PC-3 (cell line): ENCODE results near the gene RNASEL. TPM values are rescaled to one million over a fixed set of nuclear protein-coding genes. Genes with fewer than 3 reads are reported as not detected.
"Not testable (repeated sequence)": the region's sequence is repeated elsewhere in the genome, so short reads cannot be mapped to it uniquely, and the experiment has no call there.

Experiments used
- ATAC-seq: fragments of 200-7000 bp; cut with Tn5 transposase; 2 replicates; pipeline ENCODE4 v1.9.1; 2020; ENCODE audit warnings: mild to moderate bottlenecking, moderate library complexity
- BruUV-seq: library from RNA; stranded (reverse); fragments of 400-500 nt; replicated peaks from 2 replicates; lab custom pipeline; 2021; lab: Mats Ljungman, UMichigan
- CTCF ChIA-PET: fragments of 300-600 bp; sonication (Branson Sonifier 250); formaldehyde crosslinking; loops from one replicate; lab custom pipeline; 2022; ENCODE audit warnings: antibody characterized with exemption; lab: Charles Lee
- POLR2A ChIA-PET: fragments of 300-600 bp; sonication (Branson Sonifier 250); formaldehyde crosslinking; loops from one replicate; lab custom pipeline; 2022; ENCODE audit warnings: antibody characterized with exemption; ENCODE audit not compliant: unreplicated experiment; lab: Charles Lee
- DNase-seq: peaks from one replicate; pipeline ENCODE4 v3.0.0-alpha.2; 2015
- H2AFZ ChIP-seq: fragments of 300-600 bp; sonication (generic); 2 replicates; pipeline ENCODE4 v1.6.0; 2016; ENCODE audit warnings: antibody characterized with exemption, low read length
- H3F3A ChIP-seq: fragments of 300-600 bp; sonication (generic); one replicate; pipeline ENCODE4 v1.6.0; 2017; ENCODE audit warnings: antibody characterized with exemption, low read length, control low read depth, mild to moderate bottlenecking; ENCODE audit not compliant: unreplicated experiment
- H3K27ac ChIP-seq: fragments of 300-600 bp; sonication (generic); 2 replicates; pipeline ENCODE4 v1.5.1; 2016; ENCODE audit warnings: mild to moderate bottlenecking, low read length
- H3K27me3 ChIP-seq: fragments of 300-600 bp; sonication (generic); 2 replicates; pipeline ENCODE4 v1.6.1; 2016; ENCODE audit warnings: low read length, mixed read lengths
- H3K36me3 ChIP-seq: fragments of 300-600 bp; sonication (generic); 2 replicates; pipeline ENCODE4 v1.6.1; 2016; ENCODE audit warnings: low read depth, mixed run types, low read length, mixed read lengths
- H3K4me1 ChIP-seq: fragments of 300-600 bp; sonication (generic); 2 replicates; pipeline ENCODE4 v1.5.1; 2016; ENCODE audit warnings: low read length; ENCODE audit not compliant: insufficient read depth
- H3K4me2 ChIP-seq: fragments of 300-600 bp; sonication (generic); 2 replicates; pipeline ENCODE4 v1.6.0; 2016; ENCODE audit warnings: low read length
- H3K4me3 ChIP-seq: fragments of 300-600 bp; sonication (generic); 2 replicates; pipeline ENCODE4 v1.5.1; 2016; ENCODE audit warnings: mild to moderate bottlenecking, low read length, mixed read lengths
- H3K79me2 ChIP-seq: fragments of 300-600 bp; sonication (generic); 2 replicates; pipeline ENCODE4 v1.6.1; 2017; ENCODE audit warnings: low read length, mixed read lengths
- H3K9ac ChIP-seq: fragments of 300-600 bp; sonication (generic); 2 replicates; pipeline ENCODE4 v1.6.0; 2016; ENCODE audit warnings: mild to moderate bottlenecking, low read length
- H3K9me2 ChIP-seq: fragments of 300-600 bp; sonication (generic); replicated peaks from 2 replicates; pipeline ENCODE4 v1.6.1; 2016; ENCODE audit warnings: mixed run types, low read length, mixed read lengths
- H3K9me3 ChIP-seq: fragments of 300-600 bp; sonication (generic); 2 replicates; pipeline ENCODE4 v1.6.1; 2016; ENCODE audit warnings: low read length, mixed read lengths
- H4K20me1 ChIP-seq: fragments of 300-600 bp; sonication (generic); 2 replicates; pipeline ENCODE4 v1.6.1; 2016; ENCODE audit warnings: low read length, mixed read lengths
- EZH2 ChIP-seq: fragments of 300-600 bp; sonication (generic); IDR thresholded peaks from one replicate; pipeline ENCODE4 v1.6.1; 2017; ENCODE audit warnings: antibody characterized with exemption, mild to moderate bottlenecking, low read length; ENCODE audit not compliant: unreplicated experiment
- EZH2phosphoT487 ChIP-seq: fragments of 300-600 bp; sonication (generic); IDR thresholded peaks from 2 replicates; pipeline ENCODE4 v1.6.1; 2018; ENCODE audit warnings: mild to moderate bottlenecking, antibody characterized with exemption, low read length, borderline replicate concordance
- intact Hi-C: fragments of 100-400 bp; cut with micrococcal nuclease; formaldehyde crosslinking; loops from 2 replicates; pipeline ENCODE4 v1.9.0; 2023
- total RNA-seq: library from RNA; depleted of rRNA; stranded (reverse); fragments of >200 nt; gene quantifications from 2 replicates; pipeline ENCODE4 v1.2.3, GENCODE V29; 2014
- TF ChIP-seq, protein P1 (sequence below): fragments of 300-600 bp; sonication (generic); conservative IDR thresholded peaks from 2 replicates; pipeline ENCODE4 v1.5.1; 2017; ENCODE audit warnings: antibody characterized with exemption, low read depth, mild to moderate bottlenecking, low read length

Gene RNASEL
- total RNA-seq, 1 experiment from 2014 or later: 1.3 TPM

DNA sequence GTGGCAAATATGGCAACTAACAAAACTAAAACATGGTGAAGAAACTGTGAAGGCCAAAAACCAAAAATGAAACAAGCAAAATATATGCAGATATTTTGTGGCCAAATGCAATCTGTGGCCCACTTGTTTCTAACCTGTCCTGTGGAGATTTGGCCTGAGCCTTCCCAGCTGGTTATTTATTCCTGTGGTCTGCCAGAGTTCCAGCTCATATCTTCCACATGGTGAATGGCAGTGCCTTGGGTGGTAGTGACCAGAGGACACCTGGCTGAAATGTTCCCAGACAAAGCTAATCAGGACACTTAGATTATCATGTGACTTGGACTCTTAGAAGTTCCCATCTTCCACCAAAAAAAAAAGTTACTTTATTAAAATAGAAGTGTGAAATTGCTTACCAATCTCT lies 39.7 kb downstream of the RNASEL start:
- H4K20me1 ChIP-seq: no peaks in the 10 kb centered on the region
- no peaks in the 10 kb centered on the region for H3F3A ChIP-seq
- no peak overlapping the region for H3K27ac ChIP-seq
- H3K9me3 ChIP-seq: no peaks in the 10 kb centered on the region
- DNase-seq (no peak), ATAC-seq (no peak)
- ChIA-PET POLR2A (no interaction called here), CTCF (no interaction called here)
- intact Hi-C loops: no loop called here
- H3K4me1 ChIP-seq: no peaks in the 10 kb centered on the region
- H3K27me3 ChIP-seq: peaks cover 8% of the 10 kb centered on the region; the same call in 1 of the 2 replicates
- H3K9ac ChIP-seq: no peak overlapping the region
- TF ChIP-seq EZH2phosphoT487 (no peak), EZH2 (no peak)
- TF ChIP-seq, protein P1, sequence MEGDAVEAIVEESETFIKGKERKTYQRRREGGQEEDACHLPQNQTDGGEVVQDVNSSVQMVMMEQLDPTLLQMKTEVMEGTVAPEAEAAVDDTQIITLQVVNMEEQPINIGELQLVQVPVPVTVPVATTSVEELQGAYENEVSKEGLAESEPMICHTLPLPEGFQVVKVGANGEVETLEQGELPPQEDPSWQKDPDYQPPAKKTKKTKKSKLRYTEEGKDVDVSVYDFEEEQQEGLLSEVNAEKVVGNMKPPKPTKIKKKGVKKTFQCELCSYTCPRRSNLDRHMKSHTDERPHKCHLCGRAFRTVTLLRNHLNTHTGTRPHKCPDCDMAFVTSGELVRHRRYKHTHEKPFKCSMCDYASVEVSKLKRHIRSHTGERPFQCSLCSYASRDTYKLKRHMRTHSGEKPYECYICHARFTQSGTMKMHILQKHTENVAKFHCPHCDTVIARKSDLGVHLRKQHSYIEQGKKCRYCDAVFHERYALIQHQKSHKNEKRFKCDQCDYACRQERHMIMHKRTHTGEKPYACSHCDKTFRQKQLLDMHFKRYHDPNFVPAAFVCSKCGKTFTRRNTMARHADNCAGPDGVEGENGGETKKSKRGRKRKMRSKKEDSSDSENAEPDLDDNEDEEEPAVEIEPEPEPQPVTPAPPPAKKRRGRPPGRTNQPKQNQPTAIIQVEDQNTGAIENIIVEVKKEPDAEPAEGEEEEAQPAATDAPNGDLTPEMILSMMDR: no peak
- H3K4me3 ChIP-seq: no peak overlapping the region
- BruUV-seq: no TSS peak
- H2AFZ ChIP-seq: no peak overlapping the region
- no peaks in the 10 kb centered on the region for H3K9me2 ChIP-seq
- no peaks in the 10 kb centered on the region for H3K79me2 ChIP-seq
- no peaks in the 10 kb centered on the region for H3K36me3 ChIP-seq
- no peak overlapping the region for H3K4me2 ChIP-seq

DNA sequence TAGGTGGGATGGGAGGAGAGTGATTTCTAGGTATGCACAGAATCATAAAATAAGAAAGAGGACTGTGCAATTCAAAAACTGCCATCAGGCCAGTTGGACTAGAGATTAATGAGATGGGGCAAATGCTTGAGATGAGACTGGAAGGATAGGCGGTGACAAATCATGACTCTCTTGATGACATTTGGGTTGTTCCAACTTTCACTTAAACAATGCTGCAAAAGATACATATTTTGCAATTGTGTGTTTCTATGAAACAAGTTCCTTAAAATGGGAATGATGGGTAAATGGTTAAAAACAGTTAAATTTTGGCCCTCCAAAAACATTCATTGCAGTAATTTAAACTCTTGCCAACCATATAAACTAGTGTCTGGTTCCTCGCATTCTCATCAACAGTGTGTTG lies 55.2 kb downstream of the RNASEL start:
- DNase-seq (no peak), ATAC-seq (no peak)
- Histone ChIP-seq H3K4me3 (no peak overlapping the region), H3K79me2 (no peaks in the 10 kb centered on the region), H3K36me3 (no peaks in the 10 kb centered on the region), H2AFZ (no peak overlapping the region), H3K4me1 (no peaks in the 10 kb centered on the region), H3K9me2 (no peaks in the 10 kb centered on the region), H3F3A (no peaks in the 10 kb centered on the region), H3K9me3 (no peaks in the 10 kb centered on the region), H3K4me2 (no peak overlapping the region), H3K27me3 (peaks cover 56% of the 10 kb centered on the region), H3K9ac (no peak overlapping the region), H4K20me1 (no peaks in the 10 kb centered on the region), H3K27ac (no peak overlapping the region)
- ChIA-PET POLR2A (no interaction called here), CTCF (no interaction called here)
- TF ChIP-seq EZH2phosphoT487 (no peak), EZH2 (no peak)
- TF ChIP-seq, protein P1: no peak
- intact Hi-C loops: no loop called here
- no TSS peak for BruUV-seq

DNA sequence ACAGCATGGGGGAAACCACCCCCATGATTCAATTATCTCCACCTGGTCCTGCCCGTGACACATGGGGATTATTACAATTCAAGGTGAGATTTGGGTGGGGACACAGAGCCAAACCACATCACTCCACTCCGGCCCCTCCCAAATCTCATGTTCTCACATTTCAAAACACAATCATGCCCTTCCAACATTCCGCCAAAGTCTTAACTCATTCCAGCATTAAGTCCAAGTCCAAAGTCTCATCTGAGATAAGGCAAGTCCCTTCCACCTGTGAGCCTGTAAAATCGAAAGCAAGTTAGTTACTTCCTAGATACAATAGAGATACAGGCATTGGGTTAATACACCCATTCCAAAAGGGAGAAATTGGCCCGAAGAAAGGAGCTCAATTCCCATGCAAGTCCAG lies 60.9 kb downstream of the RNASEL start:
- H2AFZ ChIP-seq, intact Hi-C loops, H3K9me3 ChIP-seq, H3F3A ChIP-seq, H3K4me3 ChIP-seq, H3K9me2 ChIP-seq, DNase-seq, ATAC-seq, H3K36me3 ChIP-seq, H3K4me1 ChIP-seq, H3K9ac ChIP-seq, H4K20me1 ChIP-seq, H3K4me2 ChIP-seq, BruUV-seq, H3K27ac ChIP-seq, H3K79me2 ChIP-seq, POLR2A ChIA-PET, CTCF ChIA-PET: not testable (repeated sequence)
- H3K27me3 ChIP-seq: peaks cover 30% of the 10 kb centered on the region
